Measurements from ENCODE around the gene UGT1A10. TPM values are rescaled to one million over a fixed set of nuclear protein-coding genes. Genes with fewer than 3 reads are reported as not detected.

UGT1A10 gene
- total RNA-seq, 1 experiment from 2014 or later = not detected

- Histone ChIP-seq H2BK120ac (ENCODE audit: low read depth, low read length, poor library complexity, severe bottlenecking) (no peak overlapping the region), H3K27ac (ENCODE audit: insufficient read length, low read depth, low read length) (no peak overlapping the region), H2AFZ (ENCODE audit: low read length) (no peak overlapping the region), H3K14ac (ENCODE audit: insufficient read depth, low read length) (no peak overlapping the region), H2BK20ac (ENCODE audit: low read depth, low read length, poor library complexity, severe bottlenecking) (no peak overlapping the region), H3K27me3 (ENCODE audit: insufficient read depth, low read length) (no peaks in the 10 kb centered on the region), H3T11ph (ENCODE audit: low read length) (no peak overlapping the region), H2AK5ac (ENCODE audit: insufficient read length, low read length) (no peak overlapping the region), H3K4ac (ENCODE audit: low read depth, low read length) (no peak overlapping the region), H2BK5ac (ENCODE audit: insufficient read length, low read length) (no peak overlapping the region), H4K8ac (replicated peaks; ENCODE audit: insufficient read length, low read depth, low read length) (no peak overlapping the region), H4K91ac (ENCODE audit: insufficient read length, low read depth, low read length) (no peak overlapping the region), H3K9ac (ENCODE audit: extremely low read depth, insufficient read length, low read length) (no peak overlapping the region), H3K79me1 (ENCODE audit: insufficient read depth, low read depth, low read length, poor library complexity, severe bottlenecking) (no peaks in the 10 kb centered on the region), H4K20me1 (ENCODE audit: control insufficient read depth, insufficient read depth, insufficient read length) (no peaks in the 10 kb centered on the region), H4K5ac (ENCODE audit: insufficient read length, low read depth, low read length) (no peak overlapping the region), H3K4me1 (ENCODE audit: insufficient read depth, low read length) (peaks cover 3% of the 10 kb centered on the region; the same call in 1 of the 2 replicates), H3K23me2 (ENCODE audit: insufficient read length, low read depth, low read length, poor library complexity, severe bottlenecking) (no peaks in the 10 kb centered on the region), H3K18ac (ENCODE audit: insufficient read length, low read depth, low read length) (no peak overlapping the region), H3K4me2 (ENCODE audit: insufficient read depth, insufficient read length, low read length) (no peak overlapping the region), H3K9me3 (ENCODE audit: control insufficient read depth, low read depth, low read length) (no peaks in the 10 kb centered on the region), H3K79me2 (ENCODE audit: insufficient read depth, low read length) (no peaks in the 10 kb centered on the region), H3K56ac (ENCODE audit: insufficient read length, low read depth, low read length) (no peak overlapping the region), H2BK12ac (ENCODE audit: insufficient read length, low read depth, low read length) (no peak overlapping the region), H2BK15ac (ENCODE audit: low read depth, low read length) (no peak overlapping the region), H3K23ac (ENCODE audit: insufficient read length, low read depth, low read length) (no peak overlapping the region)
- Mint-ChIP-seq H3K36me3 (ENCODE audit: insufficient read depth in 1 of 3, low read depth in 3 of 3) (no peaks in the 10 kb centered on the region; a peak in 1 of 7 replicates), H3K27me3 (ENCODE audit: low read depth) (no peaks in the 10 kb centered on the region; the same call in 1 of the 2 replicates), H3K4me3 (no peak overlapping the region), H3K4me1 (peaks cover 10 to 16% of the 10 kb centered on the region in 2 experiments), H3K27ac (no peak overlapping the region), H3K9me3 (no peaks in the 10 kb centered on the region)
- TF ChIP-seq CTCF (conservative IDR thresholded peaks at IDR 0.05) = no peak
- no peak for DNase-seq
- no CpG with 5 or more reads among the region's 1 CpG for WGBS (ENCODE audit: extremely low coverage, insufficient read length, low lambda C conversion rate)
Observed at GRCh38 chr2:233684640-233685039, 48.4 kb downstream of the UGT1A10 start.
